SK-N-SH (cell line): ENCODE data around the gene WSCD1. TPM values are rescaled to one million over a fixed set of nuclear protein-coding genes. Genes with fewer than 3 reads are reported as not detected.

Source experiments
- CTCF ChIA-PET: fragments of 300-600, 350-600 bp; formaldehyde crosslinking; extraction: SDS; loops from one replicate; lab custom pipeline; 2021; lab: Yijun Ruan, JAX
- POLR2A ChIA-PET: fragments of 350-600 bp; sonication (Branson Sonifier 250); formaldehyde crosslinking; extraction: SDS; loops from one replicate; lab custom pipeline; 2020; ENCODE audit warnings: antibody characterized with exemption, inconsistent platforms; lab: Yijun Ruan, JAX
- DNase-seq: peaks from one replicate; pipeline ENCODE4 v3.0.0; 2012
- H2AFZ ChIP-seq: fragments of 200-600 bp; sonication (generic); 2 replicates; pipeline ENCODE4 v1.8.1; 2016; ENCODE audit warnings: antibody characterized with exemption, mild to moderate bottlenecking, low read depth
- H3F3A ChIP-seq: fragments of 200-600 bp; sonication (generic); replicated peaks from 2 replicates; pipeline ENCODE3; 2016; ENCODE audit warnings: antibody characterized with exemption, mild to moderate bottlenecking; ENCODE audit not compliant: insufficient read depth
- H3K27ac ChIP-seq, 2 experiments: fragments of 200-500 bp in 1 of 2; fragments of 200-600 bp in 1 of 2; sonication (Bioruptor generic) in 1 of 2; sonication (generic), shearing (Covaris generic) in 1 of 2; 2 replicates each; pipeline versions ENCODE4 v1.5.1 to v1.6.1; 2014 to 2016; ENCODE audit warnings: low read depth in 2 of 2, inconsistent platforms in 1 of 2, low read length in 1 of 2, mild to moderate bottlenecking in 1 of 2, mixed read lengths in 1 of 2
- H3K27me3 ChIP-seq: fragments of 200-600 bp; sonication (generic), shearing (Covaris generic); 2 replicates; pipeline ENCODE4 v1.6.1; 2016; ENCODE audit warnings: mixed run types; ENCODE audit not compliant: insufficient read depth
- H3K36me3 ChIP-seq, 2 experiments: fragments of 200-500 bp in 1 of 2; fragments of 200-600 bp in 1 of 2; sonication (Bioruptor generic) in 1 of 2; sonication (generic) in 1 of 2; replicated peaks in 1 of 2; 2 replicates each; pipeline versions ENCODE3 to v1.5.1; 2014 to 2016; ENCODE audit warnings: low read length in 1 of 2, mild to moderate bottlenecking in 1 of 2; ENCODE audit not compliant: insufficient read depth in 2 of 2, control insufficient read depth in 1 of 2
- H3K4me1 ChIP-seq, 2 experiments: fragments of 200-500 bp in 1 of 2; fragments of 200-600 bp in 1 of 2; sonication (Bioruptor generic) in 1 of 2; sonication (generic), shearing (Covaris generic) in 1 of 2; 2 replicates each; pipeline versions ENCODE4 v1.5.1 to v1.6.1; 2014 to 2016; ENCODE audit warnings: low read depth in 1 of 2, low read length in 1 of 2, mixed run types in 1 of 2; ENCODE audit not compliant: insufficient read depth in 2 of 2, control insufficient read depth in 1 of 2
- H3K4me2 ChIP-seq: fragments of 200-600 bp; sonication (generic), shearing (Covaris generic); 2 replicates; pipeline ENCODE4 v1.6.1; 2017; ENCODE audit warnings: mixed run types
- H3K4me3 ChIP-seq, 2 experiments: fragments of 200-500 bp in 1 of 2; fragments of 200-600 bp in 1 of 2; sonication (Bioruptor generic) in 1 of 2; sonication (generic), shearing (Covaris generic) in 1 of 2; 2 replicates each; pipeline versions ENCODE4 v1.5.1 to v1.8.1; 2014 to 2016; ENCODE audit warnings: low read depth in 2 of 2, inconsistent platforms in 1 of 2, low read length in 1 of 2, mild to moderate bottlenecking in 1 of 2, mixed read lengths in 1 of 2, moderate library complexity in 1 of 2
- H3K79me2 ChIP-seq: fragments of 200-600 bp; sonication (generic); 2 replicates; pipeline ENCODE4 v1.8.1; 2017; ENCODE audit warnings: mild to moderate bottlenecking; ENCODE audit not compliant: insufficient read depth
- H3K9ac ChIP-seq: fragments of 200-600 bp; sonication (generic); 2 replicates; pipeline ENCODE4 v1.6.1; 2017; ENCODE audit warnings: mixed run types
- H3K9me2 ChIP-seq: fragments of 200-600 bp; sonication (generic); 2 replicates; pipeline ENCODE4 v1.6.1; 2017; ENCODE audit warnings: mixed run types
- H3K9me3 ChIP-seq: fragments of 200-600 bp; sonication (generic); 2 replicates; pipeline ENCODE4 v1.6.1; 2017; ENCODE audit warnings: mixed run types, mild to moderate bottlenecking, moderate library complexity
- H4K20me1 ChIP-seq: fragments of 200-600 bp; sonication (generic); 2 replicates; pipeline ENCODE4 v1.6.1; 2017; ENCODE audit warnings: mild to moderate bottlenecking, mixed run types; ENCODE audit not compliant: insufficient read depth
- CTCF ChIP-seq: fragments of 200-600 bp; sonication (generic); IDR thresholded peaks from 2 replicates; pipeline ENCODE4 v1.6.1; 2017; ENCODE audit warnings: antibody characterized with exemption, mild to moderate bottlenecking, moderate library complexity
- ELF1 ChIP-seq: IDR thresholded peaks from 2 replicates; pipeline ENCODE4 v1.4.0; 2012
- EP300 ChIP-seq, 2 experiments: IDR thresholded peaks; 2 replicates each; pipeline versions ENCODE4 v1.4.0 to v1.6.1; 2012; ENCODE audit warnings: borderline replicate concordance in 1 of 2, low read depth in 1 of 2, low read length in 1 of 2
- MEF2A ChIP-seq: IDR thresholded peaks from 2 replicates; pipeline ENCODE4 v1.4.0; 2012; ENCODE audit warnings: low read depth, borderline replicate concordance
- NFIC ChIP-seq: IDR thresholded peaks from 2 replicates; pipeline ENCODE4 v1.4.0; 2012; ENCODE audit warnings: borderline replicate concordance
- PBX3 ChIP-seq: IDR thresholded peaks from 2 replicates; pipeline ENCODE4; 2012
- POLR2AphosphoS5 ChIP-seq: IDR thresholded peaks from 2 replicates; pipeline ENCODE4 v1.6.1; 2012; ENCODE audit warnings: low read depth, low read length
- RAD21 ChIP-seq: IDR thresholded peaks from 2 replicates; pipeline ENCODE4 v1.6.1; 2012; ENCODE audit warnings: mild to moderate bottlenecking, low read length
- RFX5 ChIP-seq: IDR thresholded peaks from 2 replicates; pipeline ENCODE4 v1.6.1; 2012; ENCODE audit warnings: mild to moderate bottlenecking, improper control_type of control experiment, low read length
- RXRA ChIP-seq: IDR thresholded peaks from 2 replicates; pipeline ENCODE4 v1.4.0; 2012; ENCODE audit warnings: low read depth, mild to moderate bottlenecking, borderline replicate concordance
- SIN3A ChIP-seq: IDR thresholded peaks from 2 replicates; pipeline ENCODE4 v1.6.1; 2012; ENCODE audit warnings: low read depth, mild to moderate bottlenecking, low read length, moderate library complexity, borderline replicate concordance
- YY1 ChIP-seq: IDR thresholded peaks from 2 replicates; pipeline ENCODE4 v1.4.0; 2012; ENCODE audit warnings: low read depth, mild to moderate bottlenecking
- WGBS: methylation state at CpG from one replicate; pipeline ENCODE4 v1.1.6; 2017; ENCODE audit warnings: low lambda C conversion rate; 5-methylcytosine and 5-hydroxymethylcytosine counted together
- polyA plus RNA-seq, 3 experiments: library from polyadenylated mRNA; depleted of rRNA; stranded (reverse); fragments of >200 nt; gene quantifications; 2 replicates each; pipeline ENCODE4 v1.2.3, GENCODE V29; 2012

The WSCD1 gene
- polyA plus RNA-seq, 1 of the 3 experiments (the other 2 are of a cell fraction) = 0.03 TPM

- TF ChIP-seq EP300 (IDR thresholded peaks at IDR 0.05; ENCODE audit: borderline replicate concordance in 1 of 2, low read depth in 1 of 2, low read length in 1 of 2) = no peak
- no peak for TF ChIP-seq ELF1
- TF ChIP-seq RAD21 = no peak
- no peak for TF ChIP-seq NFIC
Measured at GRCh38 chr17:6092182-6092902, 22.2 kb downstream of the WSCD1 start (continued).

- CTCF ChIA-PET = interaction anchor here (1.4 kb wide), 1 partner anchor 22 kb away, joined by 5 read pairs; no protein-coding TSS in a partner anchor
- POLR2A ChIA-PET = no interaction called here
Measured at GRCh38 chr17:6092903-6093468, 22.8 kb downstream of the WSCD1 start.

More at GRCh38 chr17:6092903-6093468, 22.8 kb downstream of the WSCD1 start:
- no peak for DNase-seq
- Histone ChIP-seq H3K4me3 (no peak overlapping the region), H3K9me3 (no peaks in the 10 kb centered on the region), H3K4me1 (no peaks in the 10 kb centered on the region), H3K9me2 (no peaks in the 10 kb centered on the region), H3K9ac (no peak overlapping the region), H4K20me1 (no peaks in the 10 kb centered on the region), H3K27me3 (peaks cover 14% of the 10 kb centered on the region), H3K4me2 (no peak overlapping the region), H3K27ac (no peak overlapping the region), H3K79me2 (no peaks in the 10 kb centered on the region), H3K36me3 (no peaks in the 10 kb centered on the region), H3F3A (no peaks in the 10 kb centered on the region), H2AFZ (no peak overlapping the region)
- no peak for TF ChIP-seq SIN3A
- TF ChIP-seq POLR2AphosphoS5 = no peak
- TF ChIP-seq CTCF = no peak
- TF ChIP-seq YY1 = no peak
- TF ChIP-seq MEF2A = no peak
- no peak for TF ChIP-seq PBX3
- no peak for TF ChIP-seq RFX5
- TF ChIP-seq RXRA = no peak
- 43% methylated on average over 7 of the region's 11 CpGs for WGBS
